ENCODE data around the gene FLNC. TPM values are rescaled to one million over a fixed set of nuclear protein-coding genes. Genes with fewer than 3 reads are reported as not detected.

The FLNC gene
- polyA plus RNA-seq, 3 donors, result 0.01 TPM; not detected in 2

- peaks cover 0 to 3% of the 10 kb centered on the region in 2 donors for H3K36me3 Mint-ChIP-seq
- no peak overlapping the region for H3K4me3 ChIP-seq (replicated peaks in 1 of 3; ENCODE audit: low read depth in 2 of 3, low read length in 3 of 3)
- H3K27ac ChIP-seq (ENCODE audit: low read depth in 1 of 2, low read length in 2 of 2), result no peak overlapping the region
- H3K9me3 ChIP-seq (replicated peaks in 1 of 2; ENCODE audit: control insufficient read depth in 1 of 2, insufficient read depth in 1 of 2, low read length in 2 of 2), result no peaks in the 10 kb centered on the region
- peaks cover 0 to 18% (median 6%) of the 10 kb centered on the region in 7 donors for H3K9me3 Mint-ChIP-seq
- no peaks in the 10 kb centered on the region for H3K36me3 ChIP-seq (replicated peaks in 1 of 2; ENCODE audit: control insufficient read depth in 1 of 2, insufficient read depth in 2 of 2, low read length in 2 of 2)
- intact Hi-C loops (cut with micrococcal nuclease), result no loop called here
- no peak overlapping the region for H3K27ac Mint-ChIP-seq
- no peak overlapping the region for H3K9ac ChIP-seq (ENCODE audit: insufficient read depth, low read length, poor library complexity, severe bottlenecking)
- peaks cover 16 to 22% of the 10 kb centered on the region in 2 donors for H3K4me1 ChIP-seq (ENCODE audit: control insufficient read depth in 1 of 2, insufficient read depth in 2 of 2, low read length in 2 of 2)
- no peaks in the 10 kb centered on the region for H4K20me1 ChIP-seq (ENCODE audit: insufficient read depth, low read length)
- H2AFZ ChIP-seq (ENCODE audit: insufficient read depth, low read depth, low read length, poor library complexity, severe bottlenecking), result no peak overlapping the region
- H3K4me1 Mint-ChIP-seq, result peaks cover 20% of the 10 kb centered on the region
- peaks cover 57 to 67% (median 57%) of the 10 kb centered on the region in 3 donors for H3K27me3 Mint-ChIP-seq (ENCODE audit: low read depth in 3 of 3)
- 31% methylated on average over 7 of the region's 13 CpGs for WGBS (ENCODE audit: insufficient coverage)
- H3K79me2 ChIP-seq (ENCODE audit: insufficient read depth, low read length), result no peaks in the 10 kb centered on the region
- no peak for TF ChIP-seq CTCF (IDR thresholded peaks at IDR 0.05)
- no peak for DNase-seq
- no peak overlapping the region for H3K4me2 ChIP-seq (replicated peaks; ENCODE audit: extremely low read depth, low read length, poor library complexity, severe bottlenecking)
- peak overlapping the region in 1 of 2 donors; percentile 67 for H3K4me3 Mint-ChIP-seq
- peaks cover 34 to 54% of the 10 kb centered on the region in 2 donors for H3K27me3 ChIP-seq (ENCODE audit: control insufficient read depth in 2 of 2, insufficient read depth in 2 of 2, low read length in 2 of 2)
Observed at GRCh38 chr7:128833148-128833945, 3.1 kb downstream of the FLNC start.

DNA sequence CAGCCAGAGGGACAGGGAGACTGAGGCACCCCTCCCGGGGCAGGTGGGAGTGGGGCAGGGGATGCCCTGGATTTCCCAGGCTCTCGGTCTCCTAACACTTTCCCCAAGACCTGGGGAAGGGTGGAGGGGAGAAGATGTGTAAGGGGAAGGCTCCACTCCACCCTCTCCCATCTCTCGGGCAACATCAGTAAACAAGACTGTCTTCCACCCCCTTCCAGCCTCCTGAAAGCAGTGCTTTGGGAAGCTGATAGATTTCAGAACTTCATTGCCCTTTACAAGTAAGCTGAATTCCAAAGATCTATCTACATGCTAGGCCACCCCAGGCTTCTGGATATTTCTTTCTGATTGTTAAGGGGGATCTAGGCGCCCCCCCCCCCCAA, 3.7 kb downstream of the FLNC start:
- peaks cover 0 to 18% (median 6%) of the 10 kb centered on the region in 7 donors for H3K9me3 Mint-ChIP-seq
- no peak for TF ChIP-seq CTCF (IDR thresholded peaks at IDR 0.05)
- intact Hi-C loops (cut with micrococcal nuclease), result no loop called here
- Histone ChIP-seq H3K9ac (ENCODE audit: insufficient read depth, low read length, poor library complexity, severe bottlenecking) (no peak overlapping the region), H3K4me2 (replicated peaks; ENCODE audit: extremely low read depth, low read length, poor library complexity, severe bottlenecking) (no peak overlapping the region), H3K79me2 (ENCODE audit: insufficient read depth, low read length) (no peaks in the 10 kb centered on the region), H4K20me1 (ENCODE audit: insufficient read depth, low read length) (no peaks in the 10 kb centered on the region), H3K36me3 (replicated peaks in 1 of 2; ENCODE audit: control insufficient read depth in 1 of 2, insufficient read depth in 2 of 2, low read length in 2 of 2) (no peaks in the 10 kb centered on the region), H3K9me3 (replicated peaks in 1 of 2; ENCODE audit: control insufficient read depth in 1 of 2, insufficient read depth in 1 of 2, low read length in 2 of 2) (no peaks in the 10 kb centered on the region), H3K27me3 (ENCODE audit: control insufficient read depth in 2 of 2, insufficient read depth in 2 of 2, low read length in 2 of 2) (peaks cover 32 to 52% of the 10 kb centered on the region in 2 donors), H2AFZ (ENCODE audit: insufficient read depth, low read depth, low read length, poor library complexity, severe bottlenecking) (no peak overlapping the region), H3K4me3 (replicated peaks in 1 of 3; ENCODE audit: low read depth in 2 of 3, low read length in 3 of 3) (no peak overlapping the region), H3K27ac (ENCODE audit: low read depth in 1 of 2, low read length in 2 of 2) (no peak overlapping the region), H3K4me1 (ENCODE audit: control insufficient read depth in 1 of 2, insufficient read depth in 2 of 2, low read length in 2 of 2) (peaks cover 16 to 22% of the 10 kb centered on the region in 2 donors)
- H3K27me3 Mint-ChIP-seq (ENCODE audit: low read depth in 3 of 3), result peaks cover 51 to 61% (median 54%) of the 10 kb centered on the region in 3 donors
- WGBS (ENCODE audit: insufficient coverage), result no CpG with 5 or more reads among the region's 4 CpGs
- no peak for DNase-seq
- peaks cover 0 to 3% of the 10 kb centered on the region in 2 donors for H3K36me3 Mint-ChIP-seq
- peaks cover 20% of the 10 kb centered on the region for H3K4me1 Mint-ChIP-seq
- peak overlapping the region in 1 of 2 donors; percentile 46 for H3K4me3 Mint-ChIP-seq
- no peak overlapping the region for H3K27ac Mint-ChIP-seq
